ENCODE measurements around the gene LAMTOR5. TPM values are rescaled to one million over a fixed set of nuclear protein-coding genes. Genes with fewer than 3 reads are reported as not detected.

Gene LAMTOR5
- total RNA-seq, 1 donor from 2014 or later = 256 TPM

Other genes starting within 250 kb of the LAMTOR5 start
- 4.2 TPM for gene KCNC4, start 197.4 kb downstream of the LAMTOR5 start, total RNA-seq
- gene RBM15, start 68.3 kb downstream of the LAMTOR5 start, total RNA-seq = 13.9 TPM
- 3.4 TPM for gene SLC16A4, start 16.7 kb downstream of the LAMTOR5 start, total RNA-seq
- not detected for gene PROK1, start 43.5 kb upstream of the LAMTOR5 start, total RNA-seq
- not detected for gene KCNA10, start 111.5 kb upstream of the LAMTOR5 start, total RNA-seq
- gene KCNA2, start 198.7 kb upstream of the LAMTOR5 start, total RNA-seq = 0.70 TPM

All from Right ventricle myocardium superior (tissue), 1 donor.